GM23338 (cell line): ENCODE measurements around the gene CEPT1. TPM values are rescaled to one million over a fixed set of nuclear protein-coding genes. Genes with fewer than 3 reads are reported as not detected.
A peak's percentile ranks its signal among the peaks of the same experiment; 100 is the strongest.

ENCODE experiments used
- ATAC-seq: fragments of 200-7000 bp; cut with Tn5 transposase; 3 replicates; pipeline ENCODE4 v1.9.1; 2020
- DNase-seq: peaks from one replicate; pipeline ENCODE4 v3.0.0-alpha.2; 2015; ENCODE audit warnings: low spot score
- H2AFZ ChIP-seq: fragments of 200-600 bp; sonication (generic); 2 replicates; pipeline ENCODE4 v1.8.0; 2016; ENCODE audit warnings: antibody characterized with exemption, mild to moderate bottlenecking, moderate library complexity
- H3F3A ChIP-seq: fragments of 200-600 bp; sonication (generic); replicated peaks from 2 replicates; pipeline ENCODE4 v1.8.0; 2017; ENCODE audit warnings: antibody characterized with exemption, mixed run types, low read depth
- H3K27ac ChIP-seq: fragments of 200-600 bp; sonication (generic); 2 replicates; pipeline ENCODE4 v1.6.1; 2016; ENCODE audit warnings: low read depth
- H3K27me3 ChIP-seq: fragments of 200-600 bp; sonication (generic); 2 replicates; pipeline ENCODE4 v1.8.0; 2016; ENCODE audit warnings: mild to moderate bottlenecking, mixed run types, moderate library complexity; ENCODE audit not compliant: insufficient read depth
- H3K36me3 ChIP-seq: fragments of 200-600 bp; sonication (generic); 2 replicates; pipeline ENCODE4 v1.8.0; 2016; ENCODE audit warnings: mild to moderate bottlenecking; ENCODE audit not compliant: insufficient read depth
- H3K4me1 ChIP-seq: fragments of 200-600 bp; sonication (generic); 2 replicates; pipeline ENCODE4 v1.8.0; 2016; ENCODE audit warnings: mild to moderate bottlenecking, moderate library complexity; ENCODE audit not compliant: insufficient read depth
- H3K4me2 ChIP-seq: fragments of 200-600 bp; sonication (generic); 2 replicates; pipeline ENCODE4 v1.7.1; 2017; ENCODE audit warnings: mixed run types
- H3K4me3 ChIP-seq: fragments of 200-600 bp; sonication (generic); 2 replicates; pipeline ENCODE4 v1.6.1; 2016; ENCODE audit warnings: mixed run types
- H3K79me2 ChIP-seq: fragments of 200-600 bp; sonication (generic); replicated peaks from 2 replicates; pipeline ENCODE4 v1.8.0; 2017; ENCODE audit warnings: mild to moderate bottlenecking; ENCODE audit not compliant: insufficient read depth
- H3K9me2 ChIP-seq: fragments of 200-600 bp; sonication (generic); 2 replicates; pipeline ENCODE4 v1.8.0; 2017; ENCODE audit not compliant: insufficient read depth
- H4K20me1 ChIP-seq: fragments of 200-600 bp; sonication (generic); replicated peaks from 2 replicates; pipeline ENCODE4 v1.8.0; 2017; ENCODE audit warnings: mild to moderate bottlenecking; ENCODE audit not compliant: insufficient read depth
- H3K27ac Mint-ChIP-seq: 2 replicates; pipeline ENCODE4 v1.8.0; 2020; ENCODE audit warnings: inconsistent platforms, mild to moderate bottlenecking, moderate library complexity, mixed read lengths
- H3K27me3 Mint-ChIP-seq: 3 replicates; pipeline ENCODE4 v1.8.0; 2022; ENCODE audit warnings: low read depth, mild to moderate bottlenecking, moderate library complexity, mixed read lengths, inconsistent platforms; ENCODE audit not compliant: insufficient read depth, poor library complexity
- H3K36me3 Mint-ChIP-seq: 3 replicates; pipeline ENCODE4 v1.8.0; 2021; ENCODE audit warnings: low read depth, mild to moderate bottlenecking, inconsistent platforms, moderate library complexity, mixed read lengths
- H3K4me1 Mint-ChIP-seq: 3 replicates; pipeline ENCODE4 v1.8.0; 2020; ENCODE audit warnings: mild to moderate bottlenecking, inconsistent platforms, mixed read lengths
- H3K4me3 Mint-ChIP-seq: 3 replicates; pipeline ENCODE4 v1.8.0; 2021; ENCODE audit warnings: moderate library complexity, mild to moderate bottlenecking, inconsistent platforms, mixed read lengths
- H3K9me3 Mint-ChIP-seq: 3 replicates; pipeline ENCODE4 v1.8.0; 2020; ENCODE audit warnings: moderate library complexity, mild to moderate bottlenecking, inconsistent platforms, mixed read lengths
- CTCF ChIP-seq, 2 experiments: fragments of 200-600 bp in 1 of 2; sonication (generic) in 1 of 2; conservative IDR thresholded peaks; 2 replicates each; pipeline versions ENCODE4 v1.5.1 to v1.6.1; 2016 to 2017; ENCODE audit warnings: antibody characterized with exemption in 2 of 2, low read depth in 2 of 2, mild to moderate bottlenecking in 2 of 2, moderate library complexity in 1 of 2
- ETS1 ChIP-seq: IDR thresholded peaks from 2 replicates; pipeline ENCODE4 v1.6.1; 2016; ENCODE audit warnings: antibody characterized with exemption
- EZH2 ChIP-seq: fragments of 200-600 bp; sonication (generic); IDR thresholded peaks from one replicate; pipeline ENCODE4 v1.8.0; 2017; ENCODE audit warnings: antibody characterized with exemption, mild to moderate bottlenecking, low read depth; ENCODE audit not compliant: unreplicated experiment
- NANOG ChIP-seq: IDR thresholded peaks from 2 replicates; pipeline ENCODE4 v1.6.1; 2016; ENCODE audit warnings: antibody characterized with exemption, borderline replicate concordance
- STAT1 ChIP-seq: IDR thresholded peaks from one replicate; pipeline ENCODE4 v1.6.1; 2016; ENCODE audit warnings: antibody characterized with exemption; ENCODE audit not compliant: unreplicated experiment
- ZNF114 ChIP-seq: fragments of 250-450 bp; sonication (Bioruptor Pico); IDR thresholded peaks from 2 replicates; pipeline ENCODE4 v1.5.0; 2020; ENCODE audit warnings: mild to moderate bottlenecking, moderate library complexity
- ZNF331 ChIP-seq: fragments of 250-450 bp; sonication (Bioruptor Pico); IDR thresholded peaks from 2 replicates; pipeline ENCODE4 v1.5.0; 2020; ENCODE audit warnings: low read depth, mild to moderate bottlenecking, moderate library complexity
- polyA plus RNA-seq: library from polyadenylated mRNA; unstranded; fragments of >200 nt; fragmentation: Nextera tagmentation; extraction: Ambion mirVana; gene quantifications from 2 replicates; pipeline ENCODE4 v1.2.1, GENCODE V29; 2016
- total RNA-seq: library from RNA; depleted of rRNA; stranded (reverse); fragments of >200 nt; shearing (Covaris generic); gene quantifications from 2 replicates; pipeline ENCODE4 v1.2.3, GENCODE V29; 2014
- TF ChIP-seq, protein P1 (sequence below): fragments of 250-450 bp; sonication (Bioruptor Pico); IDR thresholded peaks from 2 replicates; pipeline ENCODE4 v1.5.0; 2020; ENCODE audit warnings: mild to moderate bottlenecking, moderate library complexity

Gene CEPT1
- total and polyA plus RNA-seq, 2 experiments from 2014 or later = 17.3 to 39.5 TPM

DNA sequence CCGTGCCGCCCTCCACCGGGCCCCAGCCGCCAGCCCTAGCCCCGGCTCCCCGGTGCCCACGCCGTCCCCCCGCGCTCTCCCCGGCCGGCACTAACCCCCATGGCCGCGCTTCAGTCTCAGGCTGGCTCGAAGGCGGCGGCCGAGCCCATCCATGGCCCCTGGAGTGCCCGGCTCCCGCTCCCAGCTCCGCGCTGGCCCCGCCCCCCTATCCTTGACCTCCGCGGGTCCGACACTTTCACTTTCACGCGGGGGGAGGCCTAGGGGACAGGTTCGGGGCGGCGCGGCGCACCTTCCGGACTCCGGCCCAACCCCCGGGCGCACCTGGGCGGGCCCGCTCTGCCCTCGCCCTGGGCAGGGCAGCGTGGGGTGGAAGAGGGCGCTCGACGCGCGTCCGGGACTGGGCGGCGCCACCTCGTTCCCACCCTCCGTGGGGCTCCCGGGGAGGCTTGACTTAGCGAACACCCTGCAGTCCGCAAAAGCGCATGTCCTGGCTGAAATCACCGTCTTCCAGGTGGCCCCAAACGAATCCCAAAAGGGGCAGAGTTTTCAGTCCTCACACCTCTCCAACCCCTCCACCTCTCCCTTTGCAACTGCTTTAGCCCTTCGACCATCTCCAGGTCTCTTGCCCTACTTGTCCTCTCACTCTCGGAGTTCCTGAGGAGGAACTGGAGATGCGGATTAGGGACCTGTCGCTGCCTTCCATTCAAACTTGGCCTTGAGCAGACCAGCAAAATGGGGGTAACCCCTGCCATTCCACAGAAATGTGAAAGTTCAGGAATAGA, 64.4 kb downstream of the CEPT1 start:
- Mint-ChIP-seq H3K9me3 (no peaks in the 10 kb centered on the region; the same call in 1 of the 3 replicates), H3K27ac (no peak overlapping the region), H3K36me3 (peaks cover 2% of the 10 kb centered on the region; the same call in 1 of the 3 replicates), H3K4me3 (peak overlapping the region; percentile 66), H3K4me1 (peaks cover 11% of the 10 kb centered on the region), H3K27me3 (peaks cover 25% of the 10 kb centered on the region)
- H3K79me2 ChIP-seq = no peaks in the 10 kb centered on the region
- no peak for TF ChIP-seq STAT1
- TF ChIP-seq EZH2 = peak; percentile 20
- no peak for TF ChIP-seq NANOG
- H3K4me1 ChIP-seq = peaks cover 13% of the 10 kb centered on the region
- ATAC-seq (peak; percentile 70), DNase-seq (no peak)
- H2AFZ ChIP-seq = peak overlapping the region; percentile 89
- peaks cover 39% of the 10 kb centered on the region for H3K27me3 ChIP-seq
- H3K9me2 ChIP-seq = 0 out of 2 replicates have a peak, but pooled peaks cover 5% of the 10 kb centered on the region
- no peaks in the 10 kb centered on the region for H3K36me3 ChIP-seq
- peak overlapping the region; percentile 74 for H3K4me2 ChIP-seq
- no peaks in the 10 kb centered on the region for H3F3A ChIP-seq
- no peaks in the 10 kb centered on the region for H4K20me1 ChIP-seq
- peak overlapping the region; percentile 53; the same call in 1 of the 2 replicates for H3K4me3 ChIP-seq
- H3K27ac ChIP-seq = no peak overlapping the region

DNA sequence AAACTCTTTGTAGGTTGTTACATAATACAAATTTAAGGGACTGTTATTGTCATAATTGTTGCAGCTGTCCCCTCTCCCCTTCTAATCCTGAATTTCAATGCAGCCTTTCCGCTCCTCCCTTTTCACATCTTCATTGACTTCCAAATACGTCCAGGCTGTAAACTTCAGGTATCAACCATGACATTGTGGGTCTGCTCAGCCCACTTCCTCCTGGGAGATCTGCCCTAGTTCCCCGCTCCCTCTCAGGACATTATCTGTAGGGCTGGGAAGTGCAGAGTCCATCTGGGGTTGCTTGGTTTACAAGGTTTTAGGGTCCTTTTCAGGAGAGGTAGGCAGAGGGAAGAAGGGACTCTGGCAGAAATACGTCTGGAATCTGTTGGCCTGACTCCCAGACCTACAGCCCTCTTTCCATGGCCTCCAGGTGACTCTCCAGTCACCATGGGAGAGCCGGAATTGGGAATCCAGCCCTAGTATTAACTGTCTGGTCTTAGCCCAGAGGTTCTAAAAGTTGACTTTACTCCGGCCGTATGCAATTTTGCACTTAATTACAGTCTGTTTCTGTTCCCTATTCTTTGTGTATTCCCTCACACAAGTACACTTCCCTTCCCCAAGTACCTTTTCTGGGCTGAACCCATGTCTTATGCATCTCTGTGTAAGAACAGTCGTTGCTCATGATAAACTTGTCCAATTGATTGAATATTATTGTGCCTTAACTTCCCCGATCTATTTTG, 65.1 kb downstream of the CEPT1 start:
- Histone ChIP-seq H3K4me3 (peak overlapping the region; percentile 53; the same call in 1 of the 2 replicates), H3K27ac (no peak overlapping the region), H3K9me2 (0 out of 2 replicates have a peak, but pooled peaks cover 5% of the 10 kb centered on the region), H3K36me3 (no peaks in the 10 kb centered on the region), H3K4me1 (peaks cover 13% of the 10 kb centered on the region), H3K79me2 (no peaks in the 10 kb centered on the region), H3F3A (no peaks in the 10 kb centered on the region), H2AFZ (no peak overlapping the region; the same call in 1 of the 2 replicates), H3K4me2 (no peak overlapping the region), H4K20me1 (no peaks in the 10 kb centered on the region), H3K27me3 (peaks cover 39% of the 10 kb centered on the region)
- Mint-ChIP-seq H3K4me3 (peak overlapping the region; percentile 66), H3K27ac (no peak overlapping the region), H3K4me1 (peaks cover 11% of the 10 kb centered on the region), H3K36me3 (peaks cover 2% of the 10 kb centered on the region; the same call in 1 of the 3 replicates), H3K27me3 (peaks cover 25% of the 10 kb centered on the region), H3K9me3 (no peaks in the 10 kb centered on the region; the same call in 1 of the 3 replicates)
- DNase-seq (no peak), ATAC-seq (no peak)
- TF ChIP-seq CTCF (conservative IDR thresholded peaks at IDR 0.05; ENCODE audit: low read depth in 2 of 2) (no peak), ETS1 (no peak), ZNF114 (no peak), ZNF331 (CRISPR knock-in tag) (no peak), EZH2 (no peak)
- TF ChIP-seq, protein P1, sequence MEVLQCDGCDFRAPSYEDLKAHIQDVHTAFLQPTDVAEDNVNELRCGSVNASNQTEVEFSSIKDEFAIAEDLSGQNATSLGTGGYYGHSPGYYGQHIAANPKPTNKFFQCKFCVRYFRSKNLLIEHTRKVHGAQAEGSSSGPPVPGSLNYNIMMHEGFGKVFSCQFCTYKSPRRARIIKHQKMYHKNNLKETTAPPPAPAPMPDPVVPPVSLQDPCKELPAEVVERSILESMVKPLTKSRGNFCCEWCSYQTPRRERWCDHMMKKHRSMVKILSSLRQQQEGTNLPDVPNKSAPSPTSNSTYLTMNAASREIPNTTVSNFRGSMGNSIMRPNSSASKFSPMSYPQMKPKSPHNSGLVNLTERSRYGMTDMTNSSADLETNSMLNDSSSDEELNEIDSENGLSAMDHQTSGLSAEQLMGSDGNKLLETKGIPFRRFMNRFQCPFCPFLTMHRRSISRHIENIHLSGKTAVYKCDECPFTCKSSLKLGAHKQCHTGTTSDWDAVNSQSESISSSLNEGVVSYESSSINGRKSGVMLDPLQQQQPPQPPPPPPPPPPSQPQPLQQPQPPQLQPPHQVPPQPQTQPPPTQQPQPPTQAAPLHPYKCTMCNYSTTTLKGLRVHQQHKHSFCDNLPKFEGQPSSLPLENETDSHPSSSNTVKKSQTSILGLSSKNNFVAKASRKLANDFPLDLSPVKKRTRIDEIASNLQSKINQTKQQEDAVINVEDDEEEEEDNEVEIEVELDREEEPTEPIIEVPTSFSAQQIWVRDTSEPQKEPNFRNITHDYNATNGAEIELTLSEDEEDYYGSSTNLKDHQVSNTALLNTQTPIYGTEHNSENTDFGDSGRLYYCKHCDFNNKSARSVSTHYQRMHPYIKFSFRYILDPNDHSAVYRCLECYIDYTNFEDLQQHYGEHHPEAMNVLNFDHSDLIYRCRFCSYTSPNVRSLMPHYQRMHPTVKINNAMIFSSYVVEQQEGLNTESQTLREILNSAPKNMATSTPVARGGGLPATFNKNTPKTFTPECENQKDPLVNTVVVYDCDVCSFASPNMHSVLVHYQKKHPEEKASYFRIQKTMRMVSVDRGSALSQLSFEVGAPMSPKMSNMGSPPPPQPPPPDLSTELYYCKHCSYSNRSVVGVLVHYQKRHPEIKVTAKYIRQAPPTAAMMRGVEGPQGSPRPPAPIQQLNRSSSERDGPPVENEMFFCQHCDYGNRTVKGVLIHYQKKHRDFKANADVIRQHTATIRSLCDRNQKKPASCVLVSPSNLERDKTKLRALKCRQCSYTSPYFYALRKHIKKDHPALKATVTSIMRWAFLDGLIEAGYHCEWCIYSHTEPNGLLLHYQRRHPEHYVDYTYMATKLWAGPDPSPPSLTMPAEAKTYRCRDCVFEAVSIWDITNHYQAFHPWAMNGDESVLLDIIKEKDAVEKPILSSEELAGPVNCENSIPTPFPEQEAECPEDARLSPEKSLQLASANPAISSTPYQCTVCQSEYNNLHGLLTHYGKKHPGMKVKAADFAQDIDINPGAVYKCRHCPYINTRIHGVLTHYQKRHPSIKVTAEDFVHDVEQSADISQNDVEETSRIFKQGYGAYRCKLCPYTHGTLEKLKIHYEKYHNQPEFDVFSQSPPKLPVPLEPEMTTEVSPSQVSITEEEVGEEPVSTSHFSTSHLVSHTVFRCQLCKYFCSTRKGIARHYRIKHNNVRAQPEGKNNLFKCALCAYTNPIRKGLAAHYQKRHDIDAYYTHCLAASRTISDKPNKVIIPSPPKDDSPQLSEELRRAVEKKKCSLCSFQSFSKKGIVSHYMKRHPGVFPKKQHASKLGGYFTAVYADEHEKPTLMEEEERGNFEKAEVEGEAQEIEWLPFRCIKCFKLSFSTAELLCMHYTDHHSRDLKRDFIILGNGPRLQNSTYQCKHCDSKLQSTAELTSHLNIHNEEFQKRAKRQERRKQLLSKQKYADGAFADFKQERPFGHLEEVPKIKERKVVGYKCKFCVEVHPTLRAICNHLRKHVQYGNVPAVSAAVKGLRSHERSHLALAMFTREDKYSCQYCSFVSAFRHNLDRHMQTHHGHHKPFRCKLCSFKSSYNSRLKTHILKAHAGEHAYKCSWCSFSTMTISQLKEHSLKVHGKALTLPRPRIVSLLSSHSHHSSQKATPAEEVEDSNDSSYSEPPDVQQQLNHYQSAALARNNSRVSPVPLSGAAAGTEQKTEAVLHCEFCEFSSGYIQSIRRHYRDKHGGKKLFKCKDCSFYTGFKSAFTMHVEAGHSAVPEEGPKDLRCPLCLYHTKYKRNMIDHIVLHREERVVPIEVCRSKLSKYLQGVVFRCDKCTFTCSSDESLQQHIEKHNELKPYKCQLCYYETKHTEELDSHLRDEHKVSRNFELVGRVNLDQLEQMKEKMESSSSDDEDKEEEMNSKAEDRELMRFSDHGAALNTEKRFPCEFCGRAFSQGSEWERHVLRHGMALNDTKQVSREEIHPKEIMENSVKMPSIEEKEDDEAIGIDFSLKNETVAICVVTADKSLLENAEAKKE (CRISPR knock-in tag) = no peak
